ENCODE results near the gene USP10.

GRCh38 chr16:84706856-84707255, 7.1 kb downstream of the USP10 start:
- no peak for TF ChIP-seq CTCF (IDR thresholded peaks at IDR 0.05)
- no peak for TF ChIP-seq POLR2A (IDR thresholded peaks at IDR 0.05)
- TF ChIP-seq EP300 (IDR thresholded peaks at IDR 0.05), result no peak

All from tibial nerve (tissue), 4 donors.